ENCODE results near the gene IFNLR1.

DNA sequence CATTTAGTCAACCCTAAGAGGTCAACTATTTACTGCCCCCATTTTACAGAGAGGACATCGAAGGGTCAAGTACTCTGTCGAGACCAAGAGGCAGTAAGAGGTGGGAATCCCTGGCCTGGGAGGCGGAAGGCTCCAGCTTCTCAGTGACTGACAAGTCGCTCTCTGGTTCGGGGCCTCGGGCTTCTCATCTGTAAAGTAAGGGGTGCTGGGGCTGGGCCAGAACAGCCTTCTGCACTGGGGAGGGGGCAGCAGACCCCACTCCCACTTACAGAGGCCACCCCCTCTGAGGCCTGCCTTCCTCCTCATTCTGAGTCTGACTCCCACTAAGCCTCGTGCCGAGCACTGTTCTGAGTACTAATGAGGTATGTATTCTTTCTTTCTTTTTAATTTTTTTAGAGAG, 17.0 kb upstream of the IFNLR1 start:
- TF ChIP-seq CTCF (IDR thresholded peaks at IDR 0.05) (no peak), POLR2A (IDR thresholded peaks at IDR 0.05) (no peak)

All from transverse colon (tissue), 3 donors.